Measurements from ENCODE around the gene MRFAP1L1. TPM values are rescaled to one million over a fixed set of nuclear protein-coding genes. Genes with fewer than 3 reads are reported as not detected.

MRFAP1L1 gene
- total RNA-seq, 1 experiment from 2014 or later, result 57.7 TPM

- H3K18ac ChIP-seq (ENCODE audit: insufficient read length, low read depth, low read length), result no peak overlapping the region
- no peak for TF ChIP-seq CTCF (conservative IDR thresholded peaks at IDR 0.05)
- no peak overlapping the region for H3K4ac ChIP-seq (ENCODE audit: low read depth, low read length)
- no peaks in the 10 kb centered on the region for H3K27me3 ChIP-seq (ENCODE audit: insufficient read depth, low read length)
- no peak overlapping the region for H3K27ac ChIP-seq (ENCODE audit: insufficient read length, low read depth, low read length)
- H3K79me2 ChIP-seq (ENCODE audit: insufficient read depth, low read length), result no peaks in the 10 kb centered on the region
- H4K8ac ChIP-seq (replicated peaks; ENCODE audit: insufficient read length, low read depth, low read length), result no peak overlapping the region
- no peak overlapping the region for H2AK5ac ChIP-seq (ENCODE audit: insufficient read length, low read length)
- H2BK5ac ChIP-seq (ENCODE audit: insufficient read length, low read length), result no peak overlapping the region
- no peak overlapping the region for H2AFZ ChIP-seq (ENCODE audit: low read length)
- H2BK12ac ChIP-seq (ENCODE audit: insufficient read length, low read depth, low read length), result no peak overlapping the region
- no peak overlapping the region for H4K5ac ChIP-seq (ENCODE audit: insufficient read length, low read depth, low read length)
- no peak overlapping the region for H2BK120ac ChIP-seq (ENCODE audit: low read depth, low read length, poor library complexity, severe bottlenecking)
- H3K23me2 ChIP-seq (ENCODE audit: insufficient read length, low read depth, low read length, poor library complexity, severe bottlenecking), result no peaks in the 10 kb centered on the region
- no peak overlapping the region for H2BK15ac ChIP-seq (ENCODE audit: low read depth, low read length)
- peaks cover 9 to 10% of the 10 kb centered on the region in 2 experiments for H3K9me3 Mint-ChIP-seq
- no peaks in the 10 kb centered on the region for H3K9me3 ChIP-seq (ENCODE audit: control insufficient read depth, low read depth, low read length)
- H3K27me3 Mint-ChIP-seq (ENCODE audit: low read depth), result peaks cover 10% of the 10 kb centered on the region
- H3K4me1 Mint-ChIP-seq, result peaks cover 14 to 32% of the 10 kb centered on the region in 2 experiments
- no peaks in the 10 kb centered on the region for H3K79me1 ChIP-seq (ENCODE audit: insufficient read depth, low read depth, low read length, poor library complexity, severe bottlenecking)
- no peaks in the 10 kb centered on the region for H4K20me1 ChIP-seq (ENCODE audit: control insufficient read depth, insufficient read depth, insufficient read length)
- H3K4me1 ChIP-seq (ENCODE audit: insufficient read depth, low read length), result no peaks in the 10 kb centered on the region; the same call in 1 of the 2 replicates
- no peak overlapping the region for H3K9ac ChIP-seq (ENCODE audit: extremely low read depth, insufficient read length, low read length)
- H3K56ac ChIP-seq (ENCODE audit: insufficient read length, low read depth, low read length), result no peak overlapping the region
- H2BK20ac ChIP-seq (ENCODE audit: low read depth, low read length, poor library complexity, severe bottlenecking), result no peak overlapping the region
- H3K23ac ChIP-seq (ENCODE audit: insufficient read length, low read depth, low read length), result no peak overlapping the region
- H3K4me2 ChIP-seq (ENCODE audit: insufficient read depth, insufficient read length, low read length), result no peak overlapping the region
- no peak overlapping the region for H3K14ac ChIP-seq (ENCODE audit: insufficient read depth, low read length)
- peaks cover 0 to 11% (median 3%) of the 10 kb centered on the region in 3 experiments; a peak in 4 of 7 replicates for H3K36me3 Mint-ChIP-seq (ENCODE audit: insufficient read depth in 1 of 3, low read depth in 3 of 3)
- H3T11ph ChIP-seq (ENCODE audit: low read length), result no peak overlapping the region
- DNase-seq, result no peak
- no CpG with 5 or more reads among the region's 8 CpGs for WGBS (ENCODE audit: extremely low coverage, insufficient read length, low lambda C conversion rate)
- no peak overlapping the region for H3K4me3 Mint-ChIP-seq
- peak overlapping the region in 1 of 3 experiments; percentile 48; a peak in 1 of 7 replicates for H3K27ac Mint-ChIP-seq
- H4K91ac ChIP-seq (ENCODE audit: insufficient read length, low read depth, low read length), result no peak overlapping the region
Observed at GRCh38 chr4:6692379-6692778, 17.3 kb downstream of the MRFAP1L1 start.
